Adrenal gland (tissue), 5 donors: ENCODE results near the gene WIF1.

Experiments
- CTCF ChIP-seq, 6 experiments: fragments of 450-650 bp in 4 of 6; fragments of 200-600 bp in 2 of 6; sonication (generic) in 1 of 6; IDR thresholded peaks; 1 replicate in 5 of 6; 2 replicates in 1 of 6; pipeline versions ENCODE4 v1.5.1 to v1.8.0; 2016 to 2021; ENCODE audit warnings: antibody characterized with exemption in 6 of 6, mild to moderate bottlenecking in 2 of 6, moderate library complexity in 1 of 6
- POLR2A ChIP-seq, 2 donors: fragments of 450-650 bp; IDR thresholded peaks; one replicate each; pipeline ENCODE4 v1.6.1; 2017; ENCODE audit warnings: antibody characterized with exemption in 2 of 2, mild to moderate bottlenecking in 2 of 2, moderate library complexity in 1 of 2
- donor health status: DM: no; HTN: no; CAD: no.

GRCh38 chr12:65090461-65090860 is 30.6 kb downstream of the WIF1 start:
- no peak for TF ChIP-seq CTCF (IDR thresholded peaks at IDR 0.05)
- no peak for TF ChIP-seq POLR2A (IDR thresholded peaks at IDR 0.05)
